ENCODE results near the gene MUC22.
"Not testable (repeated sequence)": the region's sequence is repeated elsewhere in the genome, so short reads cannot be mapped to it uniquely, and the experiment has no call there.

MUC22 gene

GRCh38 chr6:31010393-31011060 lies at the start of gene MUC22:
TSS of gene MUC22 (plus strand) at chr6:31010474. CDS start at chr6:31010707, 233 bp downstream.
- DNase-seq (ENCODE audit: low spot score): no peak

GRCh38 chr6:30960907-30961673 lies 49.2 kb upstream of the MUC22 start:
- DNase-seq (ENCODE audit: low spot score): no peak

GRCh38 chr6:30962716-30963115 lies 47.6 kb upstream of the MUC22 start:
- DNase-seq (ENCODE audit: low spot score): no peak

GRCh38 chr6:30963641-30964040 lies 46.6 kb upstream of the MUC22 start:
- DNase-seq (ENCODE audit: low spot score): peak; percentile 22

GRCh38 chr6:30964075-30964474 lies 46.2 kb upstream of the MUC22 start:
- no peak for DNase-seq (ENCODE audit: low spot score)

- no peak for DNase-seq (ENCODE audit: low spot score)
These were observed 45.1 kb upstream of the MUC22 start for GRCh38 chr6:30965140-30965601.

GRCh38 chr6:30966154-30966553 lies 44.1 kb upstream of the MUC22 start:
- DNase-seq (ENCODE audit: low spot score): no peak

GRCh38 chr6:30969171-30969570 lies 41.1 kb upstream of the MUC22 start:
- DNase-seq (ENCODE audit: low spot score): not testable (repeated sequence)

- no peak for DNase-seq (ENCODE audit: low spot score)
These were observed 39.3 kb upstream of the MUC22 start for GRCh38 chr6:30970946-30971345.

GRCh38 chr6:30972816-30973215 lies 37.5 kb upstream of the MUC22 start:
- no peak for DNase-seq (ENCODE audit: low spot score)

GRCh38 chr6:30974490-30975252 lies 35.6 kb upstream of the MUC22 start:
- DNase-seq (ENCODE audit: low spot score): no peak

GRCh38 chr6:30979141-30979540 lies 31.1 kb upstream of the MUC22 start:
- no peak for DNase-seq (ENCODE audit: low spot score)

- DNase-seq (ENCODE audit: low spot score): no peak
These were observed 30.6 kb upstream of the MUC22 start for GRCh38 chr6:30979690-30980089.

GRCh38 chr6:30981942-30982772 lies 28.1 kb upstream of the MUC22 start:
- no peak for DNase-seq (ENCODE audit: low spot score)

- no peak for DNase-seq (ENCODE audit: low spot score)
These were observed 26.8 kb upstream of the MUC22 start, which contains the start of gene MUC21 for GRCh38 chr6:30983439-30983838. TSS of gene MUC21 (plus strand) at chr6:30983718. CDS start at chr6:30983959, 241 bp downstream.

- DNase-seq (ENCODE audit: low spot score): no peak
These were observed 24.8 kb upstream of the MUC22 start for GRCh38 chr6:30985490-30985889.

GRCh38 chr6:30987304-30987703 lies 23.0 kb upstream of the MUC22 start:
- DNase-seq (ENCODE audit: low spot score): no peak

GRCh38 chr6:30988209-30988825 lies 22.0 kb upstream of the MUC22 start:
- DNase-seq (ENCODE audit: low spot score): no peak

GRCh38 chr6:30990422-30991086 lies 19.7 kb upstream of the MUC22 start:
- DNase-seq (ENCODE audit: low spot score): no peak

GRCh38 chr6:30991891-30992290 lies 18.4 kb upstream of the MUC22 start:
- DNase-seq (ENCODE audit: low spot score): no peak

GRCh38 chr6:30997301-30997700 lies 13.0 kb upstream of the MUC22 start:
- no peak for DNase-seq (ENCODE audit: low spot score)
